ENCODE data around the gene TMCC2.

The TMCC2 gene

DNA sequence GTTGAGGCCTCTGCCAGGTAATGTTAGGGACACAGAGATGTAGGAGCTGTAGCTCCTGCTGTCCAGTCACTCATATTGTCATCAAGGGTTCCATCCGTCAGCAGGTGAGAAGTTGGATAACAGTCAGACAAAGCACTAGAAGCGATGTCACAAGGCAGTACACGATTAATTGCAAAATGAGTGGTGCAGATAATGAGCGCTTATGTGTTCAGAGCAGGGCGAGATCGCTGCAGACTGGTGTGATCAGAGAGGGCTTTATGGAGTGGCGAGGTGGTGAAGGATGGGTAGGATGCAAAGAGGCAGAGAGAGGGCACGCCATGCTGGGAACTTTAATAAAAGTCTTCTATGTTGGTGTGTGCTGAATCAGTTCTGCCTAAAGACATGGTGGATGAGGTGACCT lies 8.8 kb downstream of the TMCC2 start:
- no peak for ATAC-seq (replicated peaks; ENCODE audit: extremely low read depth, poor library complexity, severe bottlenecking)
- H3K27ac Mint-ChIP-seq (ENCODE audit: low read depth), result no peak overlapping the region
- peaks cover 8% of the 10 kb centered on the region for H3K4me1 Mint-ChIP-seq
- DNase-seq (ENCODE audit: low spot score in 2 of 2), result no peak
- H3K9me3 Mint-ChIP-seq, result no peaks in the 10 kb centered on the region
- H3K36me3 Mint-ChIP-seq (ENCODE audit: insufficient read depth), result peaks cover 2% of the 10 kb centered on the region
- no peaks in the 10 kb centered on the region for H3K27me3 Mint-ChIP-seq
- no peak overlapping the region for H3K4me3 Mint-ChIP-seq

DNA sequence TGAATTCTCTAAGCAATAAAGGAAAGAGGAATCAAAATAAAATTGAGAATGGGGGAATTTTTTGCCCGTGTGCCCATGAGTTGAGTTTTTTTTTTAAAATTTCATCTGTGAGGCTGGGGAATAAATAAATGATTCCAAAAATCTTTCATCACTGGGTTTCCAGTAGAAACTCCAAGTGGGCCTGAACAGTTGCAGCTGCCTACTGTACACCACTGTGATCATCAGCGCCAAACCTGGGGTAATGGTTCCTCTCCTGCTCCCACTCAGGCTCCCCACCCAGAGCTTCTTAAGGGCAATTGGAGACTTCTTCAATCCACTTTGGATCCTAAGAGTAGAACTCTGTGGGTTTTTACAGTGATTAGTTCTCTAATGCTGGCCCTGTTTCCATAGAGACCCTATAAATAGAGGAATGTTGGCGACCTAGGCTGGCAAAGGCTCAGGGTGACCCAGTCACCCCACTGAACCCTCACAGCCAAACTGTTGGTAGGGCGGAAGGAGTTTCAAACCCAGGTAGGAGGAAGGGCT lies 9.3 kb downstream of the TMCC2 start:
- Mint-ChIP-seq H3K36me3 (ENCODE audit: insufficient read depth) (peaks cover 2% of the 10 kb centered on the region), H3K9me3 (no peaks in the 10 kb centered on the region), H3K27ac (ENCODE audit: low read depth) (no peak overlapping the region), H3K27me3 (no peaks in the 10 kb centered on the region), H3K4me1 (peaks cover 8% of the 10 kb centered on the region), H3K4me3 (no peak overlapping the region)
- DNase-seq (ENCODE audit: low spot score in 2 of 2), result no peak
- ATAC-seq (replicated peaks; ENCODE audit: extremely low read depth, poor library complexity, severe bottlenecking), result no peak

DNA sequence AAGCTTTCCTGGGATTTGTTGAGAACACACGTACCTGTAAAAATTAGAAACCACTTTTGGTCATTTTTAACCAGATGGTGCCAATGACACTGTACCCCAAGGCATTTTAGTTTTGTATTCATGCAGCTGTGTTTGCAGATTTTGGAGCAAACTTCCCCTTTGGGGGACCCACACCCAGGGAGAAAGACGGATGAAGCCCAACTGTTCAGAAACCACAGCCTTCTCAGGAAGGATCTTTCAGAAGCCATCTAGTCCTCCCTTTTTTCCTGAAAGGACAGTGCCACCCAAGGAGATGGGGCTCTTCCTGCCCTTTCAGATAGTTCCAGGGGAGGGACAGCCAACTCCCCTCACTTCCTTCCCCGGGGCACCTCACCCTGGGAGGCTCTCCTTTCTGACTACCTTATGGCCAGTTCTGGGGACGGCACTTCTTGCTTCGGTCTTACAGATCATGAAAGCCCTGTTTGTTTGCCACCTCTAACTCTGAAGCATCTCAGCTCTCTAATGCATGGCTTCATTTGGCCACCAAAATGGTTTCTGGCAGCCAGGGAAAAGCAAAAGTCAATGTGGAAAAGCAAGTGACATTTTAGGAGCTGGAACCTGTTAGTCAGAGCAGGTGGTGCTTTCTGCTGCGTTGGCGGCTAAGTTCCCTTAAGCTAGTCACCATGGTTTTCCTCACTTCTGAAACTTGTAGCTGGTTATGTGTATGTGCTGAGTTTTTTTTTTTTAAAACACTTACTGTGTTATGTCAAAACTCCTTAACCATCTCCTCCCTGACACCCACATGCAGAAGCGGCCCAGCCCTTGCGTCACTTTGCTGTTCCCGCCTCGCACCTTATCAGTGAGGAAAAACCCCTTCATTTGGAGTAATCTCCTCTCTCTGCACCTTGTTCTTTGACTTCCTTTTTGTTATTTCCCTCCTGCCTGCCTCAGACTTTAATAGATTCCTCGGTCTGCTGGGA lies 10.1 kb downstream of the TMCC2 start:
- Mint-ChIP-seq H3K27ac (ENCODE audit: low read depth) (no peak overlapping the region), H3K36me3 (ENCODE audit: insufficient read depth) (peaks cover 2% of the 10 kb centered on the region), H3K4me3 (no peak overlapping the region), H3K9me3 (no peaks in the 10 kb centered on the region), H3K27me3 (no peaks in the 10 kb centered on the region), H3K4me1 (peaks cover 14% of the 10 kb centered on the region)
- ATAC-seq (replicated peaks; ENCODE audit: extremely low read depth, poor library complexity, severe bottlenecking) (no peak), DNase-seq (ENCODE audit: low spot score in 2 of 2) (no peak)

DNA sequence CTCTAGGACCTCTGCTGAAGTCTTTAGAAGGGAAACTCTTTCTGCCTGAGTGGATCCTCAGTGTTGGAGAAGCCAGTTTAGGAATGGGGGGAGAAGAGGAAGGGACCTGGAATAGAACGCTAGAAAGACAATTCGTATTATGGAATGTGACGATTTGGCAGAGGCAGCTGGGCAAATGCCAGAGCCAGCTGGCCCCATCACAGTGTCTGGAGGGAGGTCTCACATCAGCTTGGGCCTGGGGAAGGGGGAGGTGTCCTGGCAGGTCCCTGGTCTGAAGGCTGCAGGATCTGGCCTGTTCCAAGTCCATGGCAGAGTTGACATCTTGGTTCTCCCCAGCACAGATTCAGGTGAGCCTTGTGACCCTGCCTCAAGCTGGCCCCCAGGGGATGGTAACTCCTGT lies 11.3 kb downstream of the TMCC2 start:
- Mint-ChIP-seq H3K27me3 (no peaks in the 10 kb centered on the region), H3K9me3 (no peaks in the 10 kb centered on the region), H3K27ac (ENCODE audit: low read depth) (no peak overlapping the region), H3K4me1 (peaks cover 14% of the 10 kb centered on the region), H3K4me3 (no peak overlapping the region), H3K36me3 (ENCODE audit: insufficient read depth) (peaks cover 2% of the 10 kb centered on the region)
- ATAC-seq (replicated peaks; ENCODE audit: extremely low read depth, poor library complexity, severe bottlenecking) (no peak), DNase-seq (ENCODE audit: low spot score in 2 of 2) (no peak)

DNA sequence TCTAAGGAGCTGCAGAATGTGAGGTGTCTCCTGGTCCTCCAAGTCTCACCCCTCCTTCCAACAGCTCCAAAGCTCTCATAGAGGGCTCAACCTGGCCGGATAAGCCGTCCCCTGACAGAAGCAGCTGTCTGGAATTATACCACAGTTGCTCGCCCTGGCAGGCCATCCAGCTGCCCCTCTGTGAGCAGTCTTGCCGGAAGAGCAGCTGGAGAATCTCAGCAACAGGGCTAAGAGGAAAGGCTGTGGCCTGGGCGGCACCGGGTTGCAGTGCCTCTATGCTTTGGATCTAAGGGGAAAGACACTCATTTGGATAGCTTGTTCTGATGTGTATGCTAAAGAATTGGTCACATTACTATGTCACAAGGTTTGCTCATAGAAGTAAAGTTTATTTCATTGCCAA lies 12.4 kb downstream of the TMCC2 start:
- Mint-ChIP-seq H3K4me3 (no peak overlapping the region), H3K27ac (ENCODE audit: low read depth) (no peak overlapping the region), H3K27me3 (no peaks in the 10 kb centered on the region), H3K4me1 (peaks cover 14% of the 10 kb centered on the region), H3K36me3 (ENCODE audit: insufficient read depth) (no peaks in the 10 kb centered on the region), H3K9me3 (no peaks in the 10 kb centered on the region)
- DNase-seq (ENCODE audit: low spot score in 2 of 2) (no peak), ATAC-seq (replicated peaks; ENCODE audit: extremely low read depth, poor library complexity, severe bottlenecking) (no peak)

DNA sequence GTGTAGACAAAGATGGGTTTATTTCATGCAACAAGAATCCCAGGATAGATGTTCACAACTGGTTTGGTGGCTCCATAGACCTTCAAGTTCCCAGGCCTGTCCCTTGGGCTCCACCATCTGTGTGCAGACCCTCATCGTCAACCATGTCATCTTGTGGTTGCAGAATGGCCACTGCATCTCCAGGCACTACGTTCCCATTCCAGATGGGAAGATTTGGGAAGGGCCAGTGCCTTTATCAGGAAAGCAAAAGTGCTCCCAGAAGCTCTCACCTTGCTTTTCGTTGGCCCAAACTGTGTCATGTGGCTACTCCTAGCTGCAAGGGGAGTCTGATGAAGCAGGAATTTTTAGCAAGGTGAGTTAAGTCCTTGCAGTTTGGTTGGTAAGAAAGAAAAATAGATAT lies 12.8 kb downstream of the TMCC2 start:
- no peaks in the 10 kb centered on the region for H3K27me3 Mint-ChIP-seq
- DNase-seq (ENCODE audit: low spot score in 2 of 2) (no peak), ATAC-seq (replicated peaks; ENCODE audit: extremely low read depth, poor library complexity, severe bottlenecking) (no peak)
- H3K9me3 Mint-ChIP-seq, result no peaks in the 10 kb centered on the region
- no peak overlapping the region for H3K4me3 Mint-ChIP-seq
- peaks cover 14% of the 10 kb centered on the region for H3K4me1 Mint-ChIP-seq
- H3K27ac Mint-ChIP-seq (ENCODE audit: low read depth), result no peak overlapping the region
- H3K36me3 Mint-ChIP-seq (ENCODE audit: insufficient read depth), result no peaks in the 10 kb centered on the region

DNA sequence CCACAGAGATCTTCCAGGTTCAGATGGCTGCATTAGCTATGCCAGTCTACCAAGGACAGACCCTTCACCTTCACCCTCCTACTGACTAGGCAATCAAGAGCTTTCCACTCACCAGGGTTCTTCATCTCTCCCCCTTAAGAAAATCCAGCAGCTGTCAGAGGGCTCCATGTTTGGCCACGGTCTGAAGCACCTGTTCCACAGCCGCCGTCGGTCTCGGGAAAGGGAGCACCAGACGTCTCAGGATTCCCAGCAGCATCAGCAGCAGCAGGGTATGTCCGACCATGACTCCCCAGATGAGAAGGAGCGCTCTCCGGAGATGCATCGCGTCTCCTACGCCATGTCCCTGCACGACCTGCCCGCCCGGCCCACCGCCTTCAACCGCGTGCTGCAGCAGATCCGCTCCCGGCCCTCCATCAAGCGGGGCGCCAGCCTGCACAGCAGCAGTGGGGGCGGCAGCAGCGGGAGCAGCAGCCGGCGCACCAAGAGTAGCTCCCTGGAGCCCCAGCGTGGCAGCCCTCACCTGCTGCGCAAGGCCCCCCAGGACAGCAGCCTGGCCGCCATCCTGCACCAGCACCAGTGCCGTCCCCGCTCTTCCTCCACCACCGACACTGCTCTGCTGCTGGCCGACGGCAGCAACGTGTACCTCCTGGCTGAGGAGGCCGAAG lies 13.8 kb downstream of the TMCC2 start:
- no peaks in the 10 kb centered on the region for H3K9me3 Mint-ChIP-seq
- no peak for ATAC-seq (replicated peaks; ENCODE audit: extremely low read depth, poor library complexity, severe bottlenecking)
- peaks cover 21% of the 10 kb centered on the region for H3K4me1 Mint-ChIP-seq
- no peak for DNase-seq (ENCODE audit: low spot score in 2 of 2)
- no peaks in the 10 kb centered on the region for H3K36me3 Mint-ChIP-seq (ENCODE audit: insufficient read depth)
- H3K4me3 Mint-ChIP-seq, result no peak overlapping the region
- H3K27ac Mint-ChIP-seq (ENCODE audit: low read depth), result no peak overlapping the region
- H3K27me3 Mint-ChIP-seq, result no peaks in the 10 kb centered on the region

DNA sequence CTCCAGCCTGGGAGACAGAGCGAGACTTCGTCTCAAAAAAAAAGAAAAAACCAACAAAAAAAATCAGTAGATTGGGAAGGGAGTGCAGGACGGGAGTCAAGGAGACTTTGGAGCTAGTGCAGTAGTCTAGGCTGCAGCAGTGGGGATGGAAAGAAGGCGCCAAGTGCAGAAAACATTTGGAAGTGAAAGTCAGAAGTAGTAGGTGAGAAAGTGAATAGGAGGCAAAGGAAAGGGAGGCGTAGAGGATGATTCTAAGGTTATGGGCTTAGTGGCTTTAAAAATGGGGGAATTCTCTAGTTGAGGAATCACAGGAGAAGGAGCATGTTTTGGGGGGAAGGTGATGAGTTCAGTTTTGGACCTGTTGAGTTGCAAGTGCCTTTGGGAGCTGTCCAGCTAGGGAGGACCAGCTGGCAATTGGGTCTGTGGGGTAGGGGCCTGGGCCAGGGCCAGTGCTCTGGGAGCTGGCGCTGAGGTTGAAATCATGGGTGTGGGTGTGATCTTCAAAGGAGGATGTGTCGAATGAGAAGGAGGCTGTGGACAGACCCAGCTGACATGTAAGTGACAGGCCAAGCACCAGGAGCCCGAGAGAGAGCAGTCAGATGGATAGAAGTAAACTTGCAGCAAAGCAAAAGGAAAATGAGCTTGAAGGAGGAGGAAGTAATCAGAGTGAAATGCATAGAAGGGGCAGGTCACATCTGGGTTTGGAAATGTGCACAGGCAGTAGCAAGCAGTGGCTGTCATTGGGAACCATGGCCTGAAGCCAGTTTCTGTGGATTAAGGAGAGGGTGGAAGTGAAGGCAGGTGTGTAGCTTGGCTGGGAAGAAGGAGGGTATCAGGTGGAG lies 15.8 kb downstream of the TMCC2 start:
- Mint-ChIP-seq H3K4me3 (no peak overlapping the region), H3K27ac (ENCODE audit: low read depth) (no peak overlapping the region), H3K27me3 (no peaks in the 10 kb centered on the region), H3K36me3 (ENCODE audit: insufficient read depth) (peaks cover 2% of the 10 kb centered on the region), H3K4me1 (peaks cover 19% of the 10 kb centered on the region), H3K9me3 (no peaks in the 10 kb centered on the region)
- DNase-seq (ENCODE audit: low spot score in 2 of 2) (no peak), ATAC-seq (replicated peaks; ENCODE audit: extremely low read depth, poor library complexity, severe bottlenecking) (no peak)

DNA sequence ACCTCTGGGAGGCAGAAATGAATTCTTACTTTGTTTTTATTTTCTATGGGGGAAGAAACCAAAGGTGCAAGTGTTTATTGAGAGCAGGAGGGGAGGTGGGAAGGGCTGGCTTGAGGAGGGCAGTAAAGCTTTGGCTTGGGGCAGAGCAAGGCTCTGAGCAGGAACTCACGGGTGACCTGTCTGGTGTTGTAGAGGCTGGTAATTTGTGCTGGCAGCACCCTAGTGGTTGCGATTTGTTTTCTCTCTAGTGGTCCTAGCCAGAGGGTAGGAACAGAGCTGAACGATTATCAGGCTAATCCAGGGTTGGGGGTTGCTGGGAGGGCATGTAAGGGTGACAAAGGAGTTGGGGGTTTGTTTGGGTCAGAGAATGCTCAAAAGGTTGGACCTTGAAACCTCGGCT lies 16.6 kb downstream of the TMCC2 start:
- H3K4me3 Mint-ChIP-seq, result no peak overlapping the region
- H3K9me3 Mint-ChIP-seq, result no peaks in the 10 kb centered on the region
- H3K27ac Mint-ChIP-seq (ENCODE audit: low read depth), result no peak overlapping the region
- H3K4me1 Mint-ChIP-seq, result peaks cover 19% of the 10 kb centered on the region
- ATAC-seq (replicated peaks; ENCODE audit: extremely low read depth, poor library complexity, severe bottlenecking), result no peak
- no peak for DNase-seq (ENCODE audit: low spot score in 2 of 2)
- no peaks in the 10 kb centered on the region for H3K27me3 Mint-ChIP-seq
- H3K36me3 Mint-ChIP-seq (ENCODE audit: insufficient read depth), result peaks cover 2% of the 10 kb centered on the region

DNA sequence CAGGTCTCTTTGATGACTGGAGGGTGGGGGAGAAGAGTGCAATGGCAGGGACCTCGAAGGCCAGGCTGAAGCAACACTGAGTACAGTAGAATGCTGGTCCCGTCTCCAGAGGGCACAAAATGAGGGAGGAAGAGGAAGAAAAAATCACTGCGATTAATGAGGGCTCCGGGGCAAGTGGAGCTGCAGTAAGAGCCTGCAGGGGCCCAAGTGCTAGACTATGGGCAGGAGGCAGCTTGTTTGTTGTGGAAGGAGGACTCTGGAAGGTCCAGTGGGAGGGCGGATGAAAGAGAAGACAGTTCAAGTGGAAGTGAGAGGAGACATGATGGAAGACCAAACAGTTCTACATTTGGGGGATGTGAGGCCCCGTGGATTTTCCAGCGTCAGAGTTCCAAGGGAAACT lies 17.4 kb downstream of the TMCC2 start:
- H3K27ac Mint-ChIP-seq (ENCODE audit: low read depth), result no peak overlapping the region
- peaks cover 19% of the 10 kb centered on the region for H3K4me1 Mint-ChIP-seq
- ATAC-seq (replicated peaks; ENCODE audit: extremely low read depth, poor library complexity, severe bottlenecking) (no peak), DNase-seq (ENCODE audit: low spot score in 2 of 2) (no peak)
- H3K36me3 Mint-ChIP-seq (ENCODE audit: insufficient read depth), result peaks cover 2% of the 10 kb centered on the region
- no peak overlapping the region for H3K4me3 Mint-ChIP-seq
- H3K9me3 Mint-ChIP-seq, result no peaks in the 10 kb centered on the region
- H3K27me3 Mint-ChIP-seq, result no peaks in the 10 kb centered on the region

DNA sequence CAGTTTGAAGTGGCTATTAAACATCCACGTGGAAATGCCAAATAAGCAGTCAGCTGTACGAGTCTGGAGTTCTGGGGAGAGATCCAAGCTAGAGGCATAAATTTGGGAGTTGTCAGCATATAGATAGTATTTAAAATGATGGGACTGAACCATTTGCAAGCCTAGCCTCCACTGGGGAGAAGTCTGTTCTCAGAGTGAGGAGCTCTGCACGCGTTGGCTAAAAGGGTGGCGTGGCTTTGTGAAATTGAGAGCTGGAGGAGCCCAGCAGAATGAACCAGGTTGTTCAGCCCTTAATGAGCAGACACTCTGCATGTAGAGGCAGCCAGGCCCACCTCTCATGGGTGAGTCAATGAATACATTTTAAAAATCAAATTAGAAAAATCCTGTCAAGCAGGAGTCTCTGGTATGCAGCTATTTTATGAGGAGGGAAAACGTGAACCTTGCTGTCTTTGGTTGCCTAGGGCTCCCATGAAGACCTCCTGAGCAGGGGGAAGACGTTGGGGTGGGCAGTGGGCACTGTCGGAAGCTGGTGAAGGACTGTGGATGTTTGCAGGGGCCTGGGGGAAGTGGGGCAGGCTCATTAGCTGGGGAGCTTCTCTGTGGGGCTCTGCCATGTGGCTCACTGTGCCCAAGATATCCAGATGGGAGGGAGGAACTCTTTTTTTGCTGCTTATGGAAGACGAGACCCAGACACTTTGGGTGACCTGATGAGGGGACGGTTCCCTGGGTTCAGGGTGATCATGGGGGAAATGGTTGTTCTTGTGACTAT lies 18.8 kb downstream of the TMCC2 start:
- ATAC-seq (replicated peaks; ENCODE audit: extremely low read depth, poor library complexity, severe bottlenecking), result no peak
- Mint-ChIP-seq H3K4me3 (no peak overlapping the region), H3K4me1 (peaks cover 19% of the 10 kb centered on the region), H3K9me3 (no peaks in the 10 kb centered on the region), H3K36me3 (ENCODE audit: insufficient read depth) (peaks cover 2% of the 10 kb centered on the region), H3K27ac (ENCODE audit: low read depth) (no peak overlapping the region), H3K27me3 (no peaks in the 10 kb centered on the region)
- DNase-seq (ENCODE audit: low spot score in 2 of 2), result no peak
